Lung (tissue), 12 donors: ENCODE data around the gene DIP2C. TPM values are rescaled to one million over a fixed set of nuclear protein-coding genes. Genes with fewer than 3 reads are reported as not detected.

Experiments used
- ATAC-seq: fragments of 200-7000 bp; cut with Tn5 transposase; one replicate; pipeline ENCODE4 v1.9.1; 2020; ENCODE audit warnings: moderate number of reproducible peaks; ENCODE audit not compliant: insufficient read depth, low FRiP score
- DNase-seq, 3 donors: peaks; one replicate each; pipeline ENCODE4 v3.0.0-alpha.2; 2013 to 2017
- H3K27ac ChIP-seq, 2 donors: one replicate each; pipeline ENCODE4 v1.5.1; 2013; ENCODE audit warnings: mild to moderate bottlenecking in 2 of 2, moderate library complexity in 2 of 2, control low read depth in 1 of 2, inconsistent platforms in 1 of 2, low read depth in 1 of 2, low read length in 1 of 2
- H3K27me3 ChIP-seq, 3 donors: one replicate each; pipeline ENCODE4 v1.5.1; 2013; ENCODE audit warnings: low read length in 2 of 3; ENCODE audit not compliant: control insufficient read depth in 3 of 3, insufficient read depth in 3 of 3
- H3K36me3 ChIP-seq, 4 donors: one replicate each; pipeline ENCODE4 v1.5.1; 2013; ENCODE audit warnings: low read length in 4 of 4, mild to moderate bottlenecking in 1 of 4, moderate library complexity in 1 of 4; ENCODE audit not compliant: control insufficient read depth in 4 of 4, insufficient read depth in 4 of 4
- H3K4me1 ChIP-seq, 5 donors: one replicate each; pipeline ENCODE4 v1.5.1; 2013; ENCODE audit warnings: low read length in 5 of 5, mild to moderate bottlenecking in 2 of 5, moderate library complexity in 1 of 5; ENCODE audit not compliant: control insufficient read depth in 5 of 5, insufficient read depth in 5 of 5
- H3K4me3 ChIP-seq: one replicate; pipeline ENCODE4 v1.5.1; 2013; ENCODE audit warnings: mild to moderate bottlenecking, control low read depth, moderate library complexity
- H3K9ac ChIP-seq, 2 donors: one replicate each; pipeline ENCODE4 v1.5.1; 2013; ENCODE audit warnings: low read length in 2 of 2, control low read depth in 1 of 2; ENCODE audit not compliant: insufficient read depth in 1 of 2
- H3K9me3 ChIP-seq, 4 donors: one replicate each; pipeline ENCODE4 v1.5.1; 2013; ENCODE audit warnings: low read length in 3 of 4, mild to moderate bottlenecking in 1 of 4, moderate library complexity in 1 of 4; ENCODE audit not compliant: control insufficient read depth in 4 of 4, insufficient read depth in 3 of 4
- WGBS, 2 donors: extraction: QIAGEN DNeasy Blood & Tissue Kit; methylation state at CpG; one replicate each; pipeline ENCODE4 v1.1.7; 2013; 5-methylcytosine and 5-hydroxymethylcytosine counted together
- polyA plus RNA-seq, 2 donors: library from polyadenylated mRNA; stranded (reverse); fragments of 200-250 nt; gene quantifications; one replicate each; pipeline ENCODE4 v1.2.1, GENCODE V29; 2013
- total RNA-seq, 2 donors: library from RNA; depleted of rRNA in 1 of 2; stranded (reverse); fragments of >200 nt in 1 of 2; gene quantifications; one replicate each; pipeline ENCODE4 v1.2.1, GENCODE V29; 2014 to 2021
- TF ChIP-seq, protein P1 (sequence below): IDR thresholded peaks from 2 replicates; pipeline ENCODE4 v1.5.1; 2012; ENCODE audit warnings: mild to moderate bottlenecking; ENCODE audit errors: control extremely low read depth, extremely low read depth
- donor health status: control.
- donor health status: control.
- donor health status: Bipolar disorder and iron deficiency.
- donor health status: healthy.
- donor health status: DM: yes; HTN: yes; CAD: no.

DIP2C gene
- total and polyA plus RNA-seq, 4 donors = 3.6 to 20.0 (median 9.5) TPM

DNA sequence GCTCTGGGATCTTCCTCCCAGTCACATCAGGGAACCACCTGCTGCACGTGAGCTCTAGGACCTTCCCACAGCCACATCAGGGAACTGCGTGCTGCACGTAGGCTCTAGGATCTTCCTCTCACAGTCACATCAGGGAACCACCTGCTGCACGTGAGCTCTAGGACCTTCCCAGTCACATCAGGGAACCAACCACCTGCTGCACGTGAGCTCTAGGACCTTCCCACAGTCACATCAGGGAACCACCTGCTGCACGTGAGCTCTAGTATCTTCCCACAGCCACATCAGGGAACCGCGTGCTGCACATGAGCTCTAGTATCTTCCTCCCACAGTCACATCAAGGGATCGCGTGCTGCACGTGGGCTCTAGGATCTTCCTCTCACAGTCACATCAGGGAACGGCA lies 229.7 kb downstream of the DIP2C start:
- ATAC-seq (no peak), DNase-seq (no peak)
- no peaks in the 10 kb centered on the region for H3K27me3 ChIP-seq
- H3K9ac ChIP-seq = no peak overlapping the region
- H3K4me1 ChIP-seq = peaks cover 0 to 4% (median 0%) of the 10 kb centered on the region in 5 donors
- WGBS, 2 donors = 96 to 97% methylated on average over 12 of the region's 12 CpGs
- TF ChIP-seq, protein P1, sequence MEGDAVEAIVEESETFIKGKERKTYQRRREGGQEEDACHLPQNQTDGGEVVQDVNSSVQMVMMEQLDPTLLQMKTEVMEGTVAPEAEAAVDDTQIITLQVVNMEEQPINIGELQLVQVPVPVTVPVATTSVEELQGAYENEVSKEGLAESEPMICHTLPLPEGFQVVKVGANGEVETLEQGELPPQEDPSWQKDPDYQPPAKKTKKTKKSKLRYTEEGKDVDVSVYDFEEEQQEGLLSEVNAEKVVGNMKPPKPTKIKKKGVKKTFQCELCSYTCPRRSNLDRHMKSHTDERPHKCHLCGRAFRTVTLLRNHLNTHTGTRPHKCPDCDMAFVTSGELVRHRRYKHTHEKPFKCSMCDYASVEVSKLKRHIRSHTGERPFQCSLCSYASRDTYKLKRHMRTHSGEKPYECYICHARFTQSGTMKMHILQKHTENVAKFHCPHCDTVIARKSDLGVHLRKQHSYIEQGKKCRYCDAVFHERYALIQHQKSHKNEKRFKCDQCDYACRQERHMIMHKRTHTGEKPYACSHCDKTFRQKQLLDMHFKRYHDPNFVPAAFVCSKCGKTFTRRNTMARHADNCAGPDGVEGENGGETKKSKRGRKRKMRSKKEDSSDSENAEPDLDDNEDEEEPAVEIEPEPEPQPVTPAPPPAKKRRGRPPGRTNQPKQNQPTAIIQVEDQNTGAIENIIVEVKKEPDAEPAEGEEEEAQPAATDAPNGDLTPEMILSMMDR = no peak
- H3K9me3 ChIP-seq = no peaks in the 10 kb centered on the region
- H3K27ac ChIP-seq = no peak overlapping the region
- peaks cover 0 to 8% (median 0%) of the 10 kb centered on the region in 4 donors for H3K36me3 ChIP-seq
- H3K4me3 ChIP-seq = no peak overlapping the region

DNA sequence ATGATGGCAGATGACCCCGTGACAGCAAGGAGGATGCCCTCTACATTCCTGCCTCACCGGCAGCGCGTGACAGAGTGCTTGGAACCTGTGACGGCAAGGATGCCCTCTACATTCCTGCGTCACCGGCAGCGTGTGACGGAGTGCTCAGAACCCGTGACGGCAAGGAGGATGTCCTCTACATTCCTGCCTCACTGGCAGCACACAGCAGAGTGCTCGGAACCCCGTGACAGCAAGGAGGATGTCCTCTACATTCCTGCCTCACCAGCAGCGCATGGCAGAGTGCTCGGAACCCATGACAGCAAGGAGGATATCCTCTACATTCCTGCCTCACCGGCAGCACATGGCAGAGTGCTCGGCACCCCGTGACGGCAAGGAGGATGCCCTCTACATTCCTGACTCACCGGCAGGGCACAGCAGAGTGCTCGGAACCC lies 231.0 kb downstream of the DIP2C start:
- H3K4me3 ChIP-seq = no peak overlapping the region
- H3K27ac ChIP-seq = no peak overlapping the region
- no peak overlapping the region for H3K9ac ChIP-seq
- 81 to 84% methylated on average over 21 of the region's 21 CpGs for WGBS, 2 donors
- ATAC-seq (no peak), DNase-seq (peak; percentile 22 to 32 (median 27))
- no peaks in the 10 kb centered on the region for H3K27me3 ChIP-seq
- TF ChIP-seq, protein P1 = no peak
- no peaks in the 10 kb centered on the region for H3K9me3 ChIP-seq
- H3K4me1 ChIP-seq = peaks cover 0 to 4% (median 0%) of the 10 kb centered on the region in 5 donors
- peaks cover 0 to 8% (median 0%) of the 10 kb centered on the region in 4 donors for H3K36me3 ChIP-seq

DNA sequence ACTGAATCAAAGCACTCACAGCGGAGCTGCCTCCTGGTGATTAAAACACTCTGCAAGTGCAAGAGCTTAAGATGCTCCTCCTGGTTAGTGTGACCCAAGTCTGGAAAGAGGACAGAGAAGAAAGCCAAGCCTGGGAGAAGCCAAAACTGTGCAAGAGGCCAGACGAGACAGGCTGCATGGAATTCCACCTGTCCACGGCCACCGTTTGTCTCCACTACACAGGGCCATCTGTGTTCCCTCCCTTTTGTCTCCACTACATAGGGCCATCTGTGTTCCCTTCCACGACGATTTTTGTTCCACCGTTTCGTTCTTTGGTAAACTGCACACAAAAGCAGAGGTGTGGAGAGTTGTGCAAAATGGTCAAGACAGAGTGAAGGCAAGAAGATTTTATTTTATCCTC lies 233.0 kb downstream of the DIP2C start:
- Histone ChIP-seq H3K4me1 (peaks cover 0 to 11% (median 7%) of the 10 kb centered on the region in 5 donors), H3K27ac (no peak overlapping the region), H3K9ac (no peak overlapping the region), H3K4me3 (no peak overlapping the region), H3K27me3 (no peaks in the 10 kb centered on the region), H3K9me3 (no peaks in the 10 kb centered on the region), H3K36me3 (peaks cover 0 to 8% (median 0%) of the 10 kb centered on the region in 4 donors)
- DNase-seq (no peak), ATAC-seq (no peak)
- TF ChIP-seq, protein P1 = no peak
- 89 to 90% methylated on average over 8 of the region's 8 CpGs for WGBS, 2 donors

DNA sequence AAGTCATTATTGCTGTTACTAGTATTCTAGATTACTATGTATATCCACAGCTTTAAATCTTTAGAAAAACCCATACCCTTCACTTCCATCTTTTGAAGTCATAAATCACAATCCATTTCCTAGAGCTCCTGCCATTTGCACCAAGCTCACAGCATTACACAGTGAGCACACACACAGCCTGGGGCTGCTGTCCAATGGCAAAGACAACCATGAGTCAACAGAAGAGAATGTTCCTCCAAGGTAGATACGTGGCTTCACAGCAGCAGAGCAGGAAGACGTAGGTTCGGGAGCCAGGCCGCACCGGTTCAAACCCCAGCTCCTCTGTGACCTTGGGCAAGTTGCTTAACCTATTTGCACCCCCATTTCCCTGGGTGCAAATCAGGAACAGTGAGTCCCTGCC lies 234.6 kb downstream of the DIP2C start:
- DNase-seq (no peak), ATAC-seq (no peak)
- Histone ChIP-seq H3K4me3 (no peak overlapping the region), H3K4me1 (peaks cover 4 to 15% (median 8%) of the 10 kb centered on the region in 5 donors), H3K36me3 (peaks cover 0 to 5% (median 0%) of the 10 kb centered on the region in 4 donors), H3K9ac (no peak overlapping the region), H3K27me3 (no peaks in the 10 kb centered on the region), H3K9me3 (no peaks in the 10 kb centered on the region), H3K27ac (peak overlapping the region in 1 of 2 donors; percentile 23)
- WGBS, 2 donors = 76 to 83% methylated on average over 5 of the region's 5 CpGs
- TF ChIP-seq, protein P1 = no peak
